GM10248 (cell line): ENCODE data around the gene HSF5.

Experiments
- CTCF ChIA-PET: fragments of 300-600 bp; sonication (Branson Sonifier 250); formaldehyde crosslinking; extraction: SDS; loops from one replicate; lab custom pipeline; 2021; ENCODE audit warnings: antibody characterized with exemption; lab: Yijun Ruan, JAX
- POLR2A ChIA-PET: fragments of 350-650 bp; sonication (Branson Sonifier 250); formaldehyde crosslinking; extraction: SDS; loops from one replicate; lab custom pipeline; 2020; ENCODE audit warnings: antibody characterized with exemption; lab: Yijun Ruan, JAX
- DNase-seq: peaks from one replicate; pipeline ENCODE4 v3.0.0; 2012; ENCODE audit errors: extremely low spot score
- TF ChIP-seq, protein P1 (sequence below): IDR thresholded peaks from 2 replicates; pipeline ENCODE4 v1.5.1; 2012; ENCODE audit warnings: mild to moderate bottlenecking, low read depth; ENCODE audit errors: extremely low read depth, missing control alignments, control extremely low read depth

HSF5 gene

DNA sequence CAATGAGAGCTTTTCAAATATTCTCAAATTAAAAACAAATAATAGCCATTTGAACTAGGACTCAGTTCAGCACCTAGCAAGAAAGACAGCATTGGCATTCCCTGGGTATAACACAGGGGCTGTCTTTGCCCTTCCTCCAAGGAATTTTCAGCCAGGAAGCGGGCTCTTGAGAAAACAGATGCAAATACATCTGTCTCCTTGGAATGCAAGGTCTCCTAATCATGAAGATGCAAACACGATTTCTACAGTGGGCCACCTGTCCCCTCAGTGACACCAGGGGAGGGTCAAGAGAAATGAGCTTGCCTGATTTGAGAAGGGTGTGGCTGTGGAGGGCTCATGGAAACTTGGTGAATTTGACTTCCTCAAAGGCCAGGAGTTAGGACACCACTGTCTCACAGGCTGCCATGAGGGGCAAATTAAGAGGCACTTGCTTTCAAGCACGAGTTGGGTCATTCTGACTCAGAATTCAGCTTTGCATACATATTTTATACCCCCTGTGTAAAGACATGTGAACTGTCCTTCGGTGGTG, 111.7 kb downstream of the HSF5 start:
- CTCF ChIA-PET = interaction anchor here (2.0 kb wide), 1 partner anchor 127 kb away, joined by 5 read pairs; no protein-coding TSS in a partner anchor
- no peak for DNase-seq
- POLR2A ChIA-PET = no interaction called here
- TF ChIP-seq, protein P1, sequence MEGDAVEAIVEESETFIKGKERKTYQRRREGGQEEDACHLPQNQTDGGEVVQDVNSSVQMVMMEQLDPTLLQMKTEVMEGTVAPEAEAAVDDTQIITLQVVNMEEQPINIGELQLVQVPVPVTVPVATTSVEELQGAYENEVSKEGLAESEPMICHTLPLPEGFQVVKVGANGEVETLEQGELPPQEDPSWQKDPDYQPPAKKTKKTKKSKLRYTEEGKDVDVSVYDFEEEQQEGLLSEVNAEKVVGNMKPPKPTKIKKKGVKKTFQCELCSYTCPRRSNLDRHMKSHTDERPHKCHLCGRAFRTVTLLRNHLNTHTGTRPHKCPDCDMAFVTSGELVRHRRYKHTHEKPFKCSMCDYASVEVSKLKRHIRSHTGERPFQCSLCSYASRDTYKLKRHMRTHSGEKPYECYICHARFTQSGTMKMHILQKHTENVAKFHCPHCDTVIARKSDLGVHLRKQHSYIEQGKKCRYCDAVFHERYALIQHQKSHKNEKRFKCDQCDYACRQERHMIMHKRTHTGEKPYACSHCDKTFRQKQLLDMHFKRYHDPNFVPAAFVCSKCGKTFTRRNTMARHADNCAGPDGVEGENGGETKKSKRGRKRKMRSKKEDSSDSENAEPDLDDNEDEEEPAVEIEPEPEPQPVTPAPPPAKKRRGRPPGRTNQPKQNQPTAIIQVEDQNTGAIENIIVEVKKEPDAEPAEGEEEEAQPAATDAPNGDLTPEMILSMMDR = no peak

DNA sequence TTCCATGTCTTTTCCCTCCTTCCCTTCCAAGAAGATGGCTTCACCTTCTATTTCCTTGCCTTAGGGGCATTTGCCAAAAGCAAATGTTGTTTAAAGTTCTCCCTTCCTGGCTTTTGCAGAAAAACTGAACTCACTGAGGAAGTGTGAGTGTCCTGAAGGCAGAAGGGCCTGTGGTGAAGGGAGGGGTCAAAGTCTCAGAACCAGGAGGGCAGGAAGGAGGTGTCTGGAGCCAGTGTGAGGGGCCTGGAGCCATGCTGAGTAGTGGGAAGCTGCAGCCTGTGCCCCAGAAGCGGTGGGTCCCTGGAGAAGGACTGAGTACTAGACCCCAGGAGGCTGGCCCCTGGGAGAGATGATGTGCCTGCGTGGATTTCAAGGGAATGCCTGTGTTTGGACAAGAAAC, 112.4 kb downstream of the HSF5 start:
- POLR2A ChIA-PET = no interaction called here
- TF ChIP-seq, protein P1 = no peak
- DNase-seq = no peak
- CTCF ChIA-PET = interaction anchor here (2.0 kb wide), 1 partner anchor 126 kb away, joined by 5 read pairs; no protein-coding TSS in a partner anchor

- TF ChIP-seq, protein P1 = no peak
- ChIA-PET CTCF (interaction anchor here (1.0 kb wide), 1 partner anchor 11 kb away, joined by 4 read pairs; no protein-coding TSS in a partner anchor), POLR2A (no interaction called here)
- DNase-seq = no peak
Measured at GRCh38 chr17:58375256-58375655, 113.0 kb downstream of the HSF5 start.

DNA sequence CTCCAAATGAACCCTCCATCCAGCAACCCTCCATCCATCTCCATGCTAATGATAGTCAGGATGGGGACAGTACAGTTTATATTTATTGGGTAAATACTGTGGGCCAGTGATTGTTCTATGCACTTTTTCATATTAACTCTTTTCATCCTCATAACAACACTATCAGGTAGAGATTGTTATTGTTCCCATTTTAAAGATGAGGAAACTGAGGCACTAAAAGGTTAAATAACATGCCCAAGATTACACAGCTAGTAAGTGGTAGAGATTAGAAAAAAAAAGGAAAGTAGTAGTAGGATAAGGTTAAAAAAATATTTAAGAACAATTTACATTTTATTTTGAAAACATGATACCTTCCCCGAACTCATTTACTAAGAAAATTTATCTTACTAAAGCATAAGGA, 114.3 kb downstream of the HSF5 start:
- CTCF ChIA-PET = interaction anchor here (2.7 to 3.1 kb wide), 2 partner anchors 8 to 11 kb away, joined by 11 to 13 read pairs; no protein-coding TSS in a partner anchor
- TF ChIP-seq, protein P1 = no peak

GRCh38 chr17:58373003-58373402, 115.2 kb downstream of the HSF5 start:
- no peak for DNase-seq
- TF ChIP-seq, protein P1 = no peak
- CTCF ChIA-PET = interaction anchor here (1.6 to 3.1 kb wide), 4 partner anchors 9 to 70 kb away, joined by 4 to 13 read pairs (median 10); partner anchors contain the start of gene RNF43
- POLR2A ChIA-PET = no interaction called here

More for the DNA sequence above, 114.3 kb downstream of the HSF5 start:
- POLR2A ChIA-PET = no interaction called here
- no peak for DNase-seq

DNA sequence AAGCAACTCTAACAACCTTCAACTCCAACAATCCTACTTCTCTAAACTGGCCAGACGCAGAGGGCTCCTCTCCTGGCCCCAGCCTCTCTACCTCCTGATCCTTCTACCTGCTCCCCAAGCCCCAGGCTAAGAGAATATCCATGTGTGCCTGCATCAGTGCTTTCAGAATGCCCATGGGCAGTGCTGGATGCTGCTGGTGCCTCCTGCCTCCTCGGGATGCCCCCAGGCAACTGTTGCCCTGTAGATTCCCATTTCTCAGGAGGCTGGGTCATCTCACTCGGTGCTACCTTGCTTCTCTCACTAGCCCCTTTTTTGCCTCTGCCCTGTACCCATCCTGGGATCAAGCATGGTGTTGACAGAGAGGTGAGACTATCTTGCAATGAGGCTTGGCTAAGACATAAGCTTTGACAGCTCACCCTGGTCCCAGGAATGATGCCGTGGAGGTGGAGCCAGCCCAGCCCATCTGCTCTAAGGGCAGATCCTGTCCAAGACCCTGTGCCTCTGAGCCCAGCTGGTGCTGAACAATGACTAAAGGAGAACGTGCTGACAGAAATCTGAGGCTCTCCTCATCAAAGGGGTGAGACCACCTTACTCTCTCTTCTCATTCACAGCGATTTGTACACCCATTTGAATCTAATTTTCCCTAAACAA, 116.8 kb downstream of the HSF5 start:
- POLR2A ChIA-PET = no interaction called here
- TF ChIP-seq, protein P1 = no peak
- CTCF ChIA-PET = interaction anchor here (0.7 to 4.0 kb wide), 7 partner anchors 8 to 513 kb away, joined by 3 to 27 read pairs (median 8); no protein-coding TSS in a partner anchor
- DNase-seq = no peak
